HG02885 (cell line): Measurements from ENCODE around the gene IL17C.
"Not testable (repeated sequence)": the region's sequence is repeated elsewhere in the genome, so short reads cannot be mapped to it uniquely, and the experiment has no call there.

Experiments used
- ATAC-seq: cut with Tn5 transposase; IDR thresholded peaks from one replicate; pipeline ENCODE4 v1.9.1; 2021; ENCODE audit warnings: mild to moderate bottlenecking; ENCODE audit not compliant: unreplicated experiment, poor library complexity

The IL17C gene

DNA sequence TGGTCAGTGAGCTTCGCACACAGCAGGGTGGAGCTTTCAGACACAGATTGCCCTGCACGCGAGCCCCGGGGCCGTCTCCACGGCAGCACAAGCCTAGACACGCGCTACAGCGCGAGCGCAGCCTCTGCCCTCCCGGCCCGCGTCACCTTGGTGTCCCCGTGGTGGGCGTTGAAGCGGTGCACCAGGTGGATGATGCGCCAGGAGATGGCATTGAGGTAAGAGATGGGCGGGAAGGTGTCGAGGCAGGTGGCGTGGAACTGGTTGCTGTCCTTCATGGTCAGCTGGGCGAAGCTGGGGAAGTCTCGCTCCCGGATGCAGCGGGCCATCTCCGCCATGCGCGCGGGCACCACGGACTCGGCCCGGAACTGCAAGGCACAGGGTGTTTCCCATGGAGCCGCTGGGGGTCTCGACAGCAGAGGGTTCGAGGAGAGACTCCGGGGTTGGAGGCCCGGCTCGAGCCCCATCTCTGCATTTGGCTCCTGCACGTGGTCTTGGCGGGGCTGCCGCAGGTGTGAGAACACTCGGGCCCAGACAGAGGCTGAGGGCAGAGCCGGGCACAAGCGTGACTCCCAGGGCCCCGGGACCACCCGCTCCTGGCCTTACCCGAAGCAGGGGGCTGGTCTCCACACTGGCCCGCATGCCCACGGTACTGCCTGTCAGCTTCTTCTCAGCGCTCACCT lies 16.8 kb downstream of the IL17C start:
- ATAC-seq: no peak

DNA sequence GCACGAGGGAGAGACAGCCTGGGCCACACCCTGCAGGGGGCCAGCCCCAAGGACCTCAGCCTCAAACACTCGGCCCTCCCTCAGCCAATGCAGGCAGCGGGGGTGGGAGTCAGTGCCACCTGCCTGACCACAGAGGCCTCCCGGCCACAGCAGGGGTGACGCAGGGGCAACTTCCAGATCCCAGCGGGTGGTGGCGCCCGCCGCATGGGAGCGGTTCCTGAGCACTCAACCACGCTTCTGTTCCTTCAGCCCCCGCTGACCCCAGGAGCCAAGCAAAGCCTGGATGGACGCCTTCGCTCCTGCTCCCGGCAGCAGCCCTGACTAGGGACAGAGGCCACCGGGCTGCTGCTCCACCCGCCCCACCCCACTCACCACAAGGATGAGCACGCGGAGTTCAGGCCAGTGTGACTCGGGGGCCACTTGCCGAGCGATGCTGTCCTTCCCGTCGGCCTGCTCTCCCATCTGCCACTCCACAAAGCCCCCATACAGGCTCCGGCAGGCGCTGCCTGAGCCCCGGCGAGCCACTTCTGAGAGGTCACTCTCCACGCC lies 17.4 kb downstream of the IL17C start:
- ATAC-seq: no peak

DNA sequence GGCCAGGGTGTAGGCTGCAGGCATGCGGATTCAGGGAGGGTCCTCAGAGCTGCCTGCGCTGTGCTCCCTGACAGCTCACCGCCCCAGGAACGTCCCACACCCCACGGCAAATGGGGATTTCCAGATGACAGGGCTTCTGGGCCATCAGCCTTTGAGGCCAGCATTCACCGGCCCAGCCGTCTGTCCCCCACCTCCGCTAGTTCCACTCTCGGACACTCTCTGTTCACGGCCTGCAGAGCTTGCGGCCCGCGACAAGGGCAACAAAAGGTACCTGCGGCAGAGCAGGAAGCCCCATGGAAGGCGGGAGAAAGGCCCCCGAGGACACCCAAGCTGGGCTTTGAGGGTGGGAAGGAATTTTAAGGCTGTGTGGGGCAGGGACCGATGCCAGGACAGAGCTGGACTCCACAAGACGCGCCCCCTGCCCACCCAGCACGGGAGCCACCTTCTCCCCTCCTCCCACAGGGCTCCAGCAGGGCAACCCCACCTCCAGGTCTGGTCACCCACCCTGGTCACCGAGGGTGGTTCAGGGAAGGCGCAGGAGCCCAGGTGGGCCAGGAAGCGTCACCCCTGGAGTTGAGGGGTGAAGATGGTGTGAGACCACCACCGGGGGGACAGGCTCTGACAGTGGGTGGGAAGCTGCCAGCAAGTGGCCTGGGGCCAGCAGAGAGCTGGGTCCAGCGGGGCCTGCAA lies 18.1 kb downstream of the IL17C start:
- ATAC-seq: no peak

DNA sequence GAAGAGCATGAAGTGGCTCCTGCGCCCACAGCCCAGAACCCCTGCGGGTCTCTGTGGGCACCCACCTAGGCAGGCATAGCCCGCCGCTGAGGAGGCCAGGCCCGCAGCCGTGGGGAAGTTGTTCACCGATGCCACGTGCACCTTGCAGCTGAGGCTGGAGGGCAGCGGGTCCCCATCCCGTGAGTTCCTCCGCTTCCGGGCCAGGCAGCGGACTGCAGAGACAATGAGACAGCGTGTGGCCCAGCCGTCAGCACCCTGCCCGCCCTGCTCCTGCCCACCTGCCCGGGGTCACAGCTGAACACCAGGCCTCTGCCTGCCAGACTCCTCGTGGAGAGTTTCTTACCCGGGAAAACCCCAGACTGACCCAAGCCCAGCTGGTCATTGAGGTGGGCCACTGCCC lies 19.0 kb downstream of the IL17C start:
- no peak for ATAC-seq

DNA sequence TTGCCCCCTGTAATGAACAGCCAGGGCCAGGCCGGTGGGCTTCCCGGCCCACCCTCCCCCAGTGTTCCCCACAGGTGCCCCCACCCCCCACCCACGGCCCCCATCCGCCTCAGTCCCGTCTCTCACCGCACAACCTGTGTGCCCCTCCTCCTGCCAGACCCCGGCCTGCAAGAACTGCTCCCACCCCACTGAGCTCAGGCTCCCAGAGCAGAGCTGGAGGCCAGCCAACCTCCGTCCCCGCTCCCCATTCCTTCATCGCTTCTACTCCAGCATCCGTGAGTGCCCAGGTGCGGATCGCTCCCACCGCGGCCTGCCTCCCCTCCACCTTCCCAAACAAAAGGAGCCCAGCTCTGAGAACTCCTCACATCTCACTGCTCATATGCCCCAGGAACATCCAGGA lies 20.3 kb downstream of the IL17C start:
- no peak for ATAC-seq

DNA sequence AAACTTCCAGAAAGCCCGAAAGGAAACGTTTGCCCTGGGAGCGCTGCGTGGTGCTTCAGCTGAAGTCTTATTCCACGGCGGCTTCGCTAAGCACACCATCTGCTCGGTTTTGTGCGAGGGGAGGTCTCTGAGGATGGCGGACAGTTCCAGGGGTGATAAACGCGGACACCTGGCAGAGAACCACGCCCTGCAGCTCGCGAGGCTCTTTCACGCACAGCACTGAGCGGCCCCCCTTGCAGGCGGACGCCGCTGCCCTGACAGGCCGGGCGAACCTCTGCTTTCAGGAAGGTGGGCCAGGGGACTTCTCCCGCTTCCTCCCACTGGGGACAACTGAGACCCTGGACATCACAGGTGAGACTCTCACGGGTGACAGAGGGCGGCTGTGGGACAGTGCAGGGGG lies 20.8 kb downstream of the IL17C start:
- ATAC-seq: no peak

DNA sequence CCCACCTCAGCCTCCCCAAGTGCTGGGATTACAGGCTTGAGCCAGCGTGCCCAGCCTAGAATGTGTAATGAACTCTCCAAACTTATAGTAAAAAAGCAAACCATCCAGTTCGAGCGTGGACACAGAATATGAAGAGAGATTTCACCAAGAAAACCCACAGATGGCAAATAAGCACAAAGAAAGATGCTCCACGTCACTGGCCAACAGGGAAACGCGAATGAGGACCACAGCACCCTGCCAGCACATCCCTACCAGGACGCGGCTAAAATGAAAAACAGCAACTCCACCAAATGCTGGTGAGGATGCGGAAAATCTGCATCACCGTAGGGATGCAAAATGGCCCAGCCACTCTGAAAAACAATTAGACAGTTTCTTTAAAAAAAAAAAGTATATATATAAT lies 23.1 kb downstream of the IL17C start:
- ATAC-seq: no peak

DNA sequence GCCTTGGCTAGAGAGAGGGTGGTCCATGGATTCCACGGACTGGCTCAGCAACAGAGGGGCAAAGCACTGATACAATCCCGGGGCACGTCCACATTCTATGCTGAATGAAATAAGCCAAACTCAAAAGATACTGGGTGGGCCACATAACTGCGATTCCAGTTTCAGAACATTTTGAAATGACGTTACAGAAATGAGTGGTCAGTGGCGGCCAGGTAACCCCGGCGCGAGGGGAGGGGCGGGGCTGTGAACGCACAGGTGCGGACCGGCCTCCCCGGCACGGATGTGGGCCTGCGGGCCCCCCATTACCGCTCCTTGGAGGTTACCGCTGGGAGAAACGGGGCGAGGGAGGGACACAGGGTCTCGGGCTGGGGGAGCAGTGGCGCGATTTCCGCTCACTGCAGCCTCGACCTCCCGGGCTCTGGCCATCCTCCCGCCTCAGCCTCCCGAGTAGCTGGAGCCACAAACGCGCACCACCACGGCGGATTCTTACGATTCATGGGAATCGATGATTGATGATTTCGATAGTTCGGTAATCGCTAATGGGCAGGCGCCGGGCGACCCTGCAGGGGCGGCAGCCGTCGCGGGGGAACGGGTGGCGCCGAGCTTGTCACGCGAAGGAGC lies 24.0 kb downstream of the IL17C start:
- no peak for ATAC-seq

DNA sequence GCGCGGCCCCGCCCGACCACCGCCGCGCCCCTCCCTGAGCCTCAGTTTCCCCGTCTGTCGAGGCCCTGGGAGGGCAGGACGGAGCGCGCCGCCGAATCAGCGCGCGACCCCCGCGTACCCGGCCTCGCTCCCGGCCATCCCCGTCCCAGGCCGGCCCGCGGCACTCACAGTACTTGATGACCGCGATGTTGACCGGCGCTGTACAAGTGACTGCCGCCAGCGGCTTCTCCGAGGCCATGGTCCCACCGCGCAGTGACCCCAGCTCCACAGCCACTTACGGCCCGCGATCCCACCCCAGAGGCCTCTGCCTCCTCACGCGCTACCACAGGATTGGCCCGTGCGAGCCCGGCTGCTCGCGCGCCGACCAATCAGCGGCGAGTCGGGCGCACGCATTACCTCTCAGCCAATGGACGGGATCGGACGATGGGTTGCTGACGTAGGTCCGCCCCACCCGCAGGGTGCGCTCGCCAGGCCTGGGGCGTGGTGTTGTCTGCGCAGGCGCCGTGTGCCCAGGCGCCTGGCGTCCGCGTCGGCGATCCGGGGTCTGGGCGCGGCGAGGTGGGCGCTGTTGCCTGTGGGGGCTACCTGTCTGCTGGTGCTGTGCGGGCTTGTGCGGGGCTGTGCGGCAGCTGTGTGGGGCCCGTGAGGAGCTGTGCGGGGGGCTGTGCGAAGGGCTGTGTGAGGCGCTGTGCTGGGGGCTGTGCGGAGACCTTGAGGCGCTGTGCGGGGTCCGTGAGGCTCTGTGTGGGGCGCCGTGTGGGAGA lies 24.7 kb downstream of the IL17C start, which contains the start of gene MVD:
TSS of gene MVD (minus strand) at position 249 of the 764 bp plus-strand sequence. CDS start at position 238, 11 bp downstream.
- ATAC-seq: peak; percentile 94

DNA sequence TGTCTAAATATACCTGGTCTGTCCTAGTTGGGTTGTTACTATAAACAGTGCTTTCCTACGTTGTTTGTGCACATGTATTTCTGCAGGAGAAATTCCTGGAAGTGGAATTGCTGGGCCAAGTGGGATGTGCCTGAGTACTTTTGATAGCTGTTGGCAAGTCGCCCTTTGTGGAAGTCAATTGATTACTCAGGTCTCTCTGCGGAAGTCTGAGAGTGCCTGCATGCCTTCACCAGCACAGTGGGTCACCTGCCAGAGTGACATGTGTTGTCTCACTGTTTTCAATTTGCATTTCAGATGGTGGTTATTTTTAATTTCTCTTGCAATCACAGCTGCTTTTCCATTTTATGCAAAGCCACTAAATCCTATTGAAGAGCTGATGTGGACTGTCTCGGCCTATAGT lies 26.8 kb downstream of the IL17C start:
- no peak for ATAC-seq

DNA sequence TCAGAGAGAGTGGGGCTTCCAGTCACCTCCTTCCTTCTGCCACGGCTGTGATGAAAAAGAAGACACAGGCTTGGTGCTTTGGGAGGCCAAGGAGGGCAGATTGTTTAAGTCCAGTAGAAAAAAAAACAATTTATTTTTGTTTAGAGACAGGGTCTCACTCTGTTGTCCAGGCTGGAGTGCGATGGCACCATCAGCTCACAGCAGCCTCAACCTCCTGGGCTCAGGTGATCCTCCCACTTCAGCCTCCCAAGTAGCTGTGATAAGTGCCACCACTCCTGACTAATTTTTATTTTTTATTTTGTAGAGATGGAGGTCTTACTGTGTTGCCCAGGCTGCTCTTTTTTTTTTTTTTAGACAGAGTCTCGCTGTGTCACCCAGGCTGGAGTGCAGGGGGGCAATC lies 27.2 kb downstream of the IL17C start:
- no peak for ATAC-seq

DNA sequence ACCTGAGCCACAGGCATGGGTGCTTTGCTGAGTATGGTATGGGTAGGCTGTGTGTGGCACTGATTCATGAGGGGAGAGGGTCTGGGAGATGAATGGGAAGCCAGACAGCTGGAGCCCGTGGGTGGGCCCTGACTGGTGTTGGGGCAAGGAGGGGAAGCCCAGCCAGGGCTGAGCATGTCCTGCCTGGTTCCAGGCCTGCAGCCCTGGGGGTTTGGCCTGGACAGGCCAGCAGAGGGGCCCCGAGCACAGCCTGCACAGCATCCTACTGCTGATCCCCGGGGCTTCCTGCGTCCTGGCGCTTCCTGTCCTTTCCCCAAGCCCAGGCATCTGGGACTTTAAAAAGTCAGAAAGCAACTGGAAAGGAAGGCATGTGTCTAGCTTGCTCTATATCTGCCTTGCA lies 29.1 kb downstream of the IL17C start:
- ATAC-seq: no peak

DNA sequence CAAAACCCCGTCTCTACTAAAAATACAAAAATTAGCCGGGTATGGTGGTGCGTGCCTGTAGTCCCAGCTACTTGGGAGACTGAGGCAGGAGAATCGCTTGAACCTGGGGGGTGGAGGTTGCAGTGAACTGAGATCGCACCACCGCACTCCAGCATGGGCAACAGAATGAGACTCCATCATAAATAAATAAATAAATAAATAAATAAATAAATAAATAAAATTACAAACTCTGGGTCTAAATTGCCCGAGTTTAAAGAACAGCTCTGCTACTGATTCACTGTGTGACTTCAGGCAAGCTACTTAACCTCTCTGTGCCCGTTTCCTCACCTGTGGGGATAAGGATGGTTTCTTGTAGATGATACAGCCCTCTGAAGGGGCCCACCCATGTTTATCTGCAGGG lies 31.1 kb downstream of the IL17C start:
- ATAC-seq: not testable (repeated sequence)

DNA sequence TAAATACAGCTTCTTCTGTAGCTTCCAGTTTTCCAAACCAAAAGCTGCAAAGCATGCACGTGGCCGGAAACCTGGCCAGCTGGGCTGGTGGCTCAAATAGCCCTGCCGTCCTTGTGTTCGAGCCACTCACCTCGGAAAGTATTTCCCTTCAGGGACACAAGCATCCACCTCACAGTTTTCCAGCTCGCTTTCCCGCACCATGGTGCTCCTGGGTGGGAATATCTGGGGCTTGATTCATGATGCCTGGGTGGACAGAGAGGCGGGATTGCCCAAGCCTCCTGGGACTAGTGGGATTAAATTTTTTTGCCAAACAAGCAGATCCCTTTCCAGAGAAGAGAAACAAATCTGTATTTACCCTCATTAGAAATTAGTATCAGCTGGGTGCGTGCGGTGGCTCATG lies 31.6 kb downstream of the IL17C start:
- no peak for ATAC-seq

DNA sequence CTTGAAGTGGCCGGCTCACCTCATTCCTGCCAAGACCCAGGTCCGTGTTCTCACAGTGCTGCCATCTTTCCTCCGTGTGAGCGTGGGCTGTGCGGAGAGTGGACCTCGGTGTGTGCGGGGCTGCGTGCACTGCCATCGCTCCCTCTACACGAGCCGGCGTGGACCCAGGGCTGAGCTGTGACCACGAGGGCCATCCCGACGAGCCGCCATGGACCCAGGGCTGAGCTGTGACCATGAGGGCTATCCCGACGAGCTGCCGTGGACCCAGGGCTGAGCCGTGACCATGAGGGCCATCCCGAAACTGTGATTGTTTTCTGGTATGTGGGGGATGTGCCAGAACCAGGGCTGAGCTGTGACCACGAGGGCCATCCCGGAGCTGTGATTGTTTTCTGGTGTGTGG lies 33.4 kb downstream of the IL17C start:
- no peak for ATAC-seq

DNA sequence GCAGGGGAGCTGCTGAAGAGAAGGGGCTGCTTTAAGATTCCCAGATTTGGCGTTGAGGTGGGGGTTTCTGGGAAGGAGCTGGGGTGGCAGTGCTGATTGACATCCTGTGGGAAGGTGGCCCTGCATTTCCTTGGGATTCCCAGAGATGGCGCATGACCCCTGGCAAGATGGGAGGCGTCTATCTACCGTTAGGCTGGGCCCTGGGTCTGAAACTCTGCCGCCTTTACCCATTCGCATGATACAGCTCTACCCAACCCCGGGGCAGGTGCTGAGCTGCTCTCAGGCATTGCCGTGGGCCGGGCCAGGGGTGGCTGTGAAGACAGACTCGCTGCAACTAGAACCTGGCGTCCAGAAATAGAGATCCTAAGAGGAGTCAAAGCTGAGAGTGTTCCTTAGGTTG lies 34.4 kb downstream of the IL17C start:
- no peak for ATAC-seq

DNA sequence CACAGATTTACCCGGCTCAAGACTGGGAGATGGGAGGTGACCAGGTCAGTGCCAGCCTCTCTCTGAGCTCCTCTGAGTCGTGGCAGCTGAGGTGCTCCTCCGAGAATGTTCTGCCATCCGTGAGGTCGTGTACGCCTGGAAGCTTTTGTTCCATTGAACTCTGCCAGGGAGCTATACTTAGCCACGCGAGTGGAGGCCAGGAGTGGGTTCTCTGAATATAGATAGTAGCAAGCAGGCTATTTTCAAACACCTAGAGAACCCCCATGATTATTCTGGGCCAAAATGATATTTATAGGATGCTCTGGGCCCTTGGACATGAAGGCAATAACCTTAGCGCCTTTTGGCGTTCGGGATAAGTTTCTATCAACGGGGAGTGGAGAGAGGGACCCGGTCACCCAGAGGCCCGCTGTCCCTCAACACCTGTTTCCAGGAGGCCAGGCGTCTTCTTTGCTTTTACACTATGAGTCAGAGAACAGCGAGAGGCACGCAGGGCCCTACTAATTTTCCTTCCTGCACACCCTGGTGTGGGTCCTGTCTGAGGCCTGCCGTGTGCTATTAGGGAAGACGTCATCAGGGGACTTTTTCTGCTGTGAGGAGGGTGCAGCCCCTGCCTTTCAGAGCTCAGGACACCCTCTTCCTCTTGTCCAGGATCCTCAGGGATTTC lies 35.5 kb downstream of the IL17C start:
- ATAC-seq: peak; percentile 58

DNA sequence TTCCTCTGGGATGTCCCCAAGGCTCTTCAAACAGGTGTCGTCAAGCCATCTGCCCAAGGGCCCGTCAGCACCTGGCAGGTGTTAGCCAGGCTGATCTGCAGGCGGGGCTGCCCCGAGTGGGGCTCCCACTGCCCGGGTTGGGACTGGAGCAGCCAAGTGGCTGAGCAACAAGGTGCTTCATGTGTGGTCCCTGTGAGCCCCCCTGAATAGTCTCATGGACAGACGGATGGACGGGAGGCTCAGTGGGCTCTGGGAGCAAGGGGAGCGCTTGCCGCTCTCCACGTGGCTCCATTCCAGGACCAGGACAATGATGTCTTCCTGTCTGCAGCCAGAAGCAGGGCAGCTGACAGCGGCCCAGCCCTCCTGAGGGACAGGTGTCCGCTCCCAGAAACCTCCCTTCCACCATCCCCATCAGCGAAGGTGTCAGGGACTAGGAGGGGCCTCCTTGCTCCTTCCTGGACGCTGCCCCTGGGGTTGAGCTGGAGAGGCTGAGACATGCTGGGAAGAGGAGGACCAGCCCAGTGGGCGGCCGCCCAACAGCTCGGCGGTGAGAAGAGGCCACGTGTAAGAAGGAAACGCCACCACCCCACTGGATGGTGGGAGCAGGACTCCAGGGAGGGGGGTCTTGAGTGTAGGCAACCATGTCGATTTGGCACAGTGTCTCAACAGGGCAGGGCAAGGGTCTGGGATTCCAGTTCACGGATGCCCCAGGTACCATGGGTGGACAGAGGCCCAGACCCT lies 38.3 kb downstream of the IL17C start:
- no peak for ATAC-seq

DNA sequence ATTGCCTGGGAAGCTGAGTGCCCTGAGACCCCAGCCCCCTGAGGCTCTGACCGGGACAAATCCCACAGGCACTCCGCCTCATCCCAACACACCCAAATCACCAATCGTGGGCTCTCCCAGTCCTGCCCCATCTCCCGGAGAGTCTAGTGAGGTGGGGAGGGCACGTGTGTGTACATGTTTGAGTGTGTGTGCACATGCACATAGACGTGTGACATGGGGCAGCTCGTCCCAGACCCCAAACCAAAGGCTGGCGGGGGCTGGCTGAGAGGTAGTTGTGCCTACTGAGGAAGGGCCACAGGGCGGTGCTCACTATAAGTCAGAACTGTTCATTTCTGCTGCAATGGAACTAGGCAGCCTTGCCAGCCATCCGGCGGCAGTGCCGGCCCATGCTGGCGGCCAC lies 39.3 kb downstream of the IL17C start:
- no peak for ATAC-seq
